H9 (cell line): ENCODE data around the gene MYB. TPM values are rescaled to one million over a fixed set of nuclear protein-coding genes. Genes with fewer than 3 reads are reported as not detected.

Experiments
- DNase-seq: peaks from one replicate; pipeline ENCODE4 v3.0.0-alpha.2; 2017
- H2AFZ ChIP-seq: one replicate; pipeline ENCODE4 v1.6.1; 2013; ENCODE audit warnings: mild to moderate bottlenecking, low read length, control low read depth, moderate library complexity
- H2AK5ac ChIP-seq: 2 replicates; pipeline ENCODE4 v1.6.1; 2013; ENCODE audit warnings: low read length, control low read depth, mixed read lengths; ENCODE audit not compliant: insufficient read length
- H2BK120ac ChIP-seq: one replicate; pipeline ENCODE4 v1.6.1; 2013; ENCODE audit warnings: low read depth, mild to moderate bottlenecking, low read length, control low read depth, inconsistent platforms; ENCODE audit not compliant: poor library complexity, severe bottlenecking
- H2BK12ac ChIP-seq: 2 replicates; pipeline ENCODE4 v1.6.1; 2013; ENCODE audit warnings: low read length, control low read depth, mixed read lengths, low read depth; ENCODE audit not compliant: insufficient read length
- H2BK15ac ChIP-seq: 2 replicates; pipeline ENCODE4 v1.6.1; 2013; ENCODE audit warnings: low read depth, low read length, control low read depth
- H2BK20ac ChIP-seq: one replicate; pipeline ENCODE4 v1.6.1; 2013; ENCODE audit warnings: low read depth, mild to moderate bottlenecking, low read length, control low read depth, inconsistent platforms; ENCODE audit not compliant: poor library complexity, severe bottlenecking
- H2BK5ac ChIP-seq: 2 replicates; pipeline ENCODE4 v1.6.1; 2013; ENCODE audit warnings: low read length, control low read depth, mixed read lengths; ENCODE audit not compliant: insufficient read length
- H3K14ac ChIP-seq: 2 replicates; pipeline ENCODE4 v1.6.1; 2013; ENCODE audit warnings: low read length, control low read depth; ENCODE audit not compliant: insufficient read depth
- H3K18ac ChIP-seq: 2 replicates; pipeline ENCODE4 v1.6.1; 2013; ENCODE audit warnings: low read depth, mild to moderate bottlenecking, mixed read lengths, low read length, control low read depth; ENCODE audit not compliant: insufficient read length
- H3K23ac ChIP-seq: 2 replicates; pipeline ENCODE4 v1.6.1; 2013; ENCODE audit warnings: low read length, control low read depth, mixed read lengths, low read depth; ENCODE audit not compliant: insufficient read length
- H3K23me2 ChIP-seq: 2 replicates; pipeline ENCODE4 v1.6.1; 2013; ENCODE audit warnings: low read depth, mild to moderate bottlenecking, mixed read lengths, low read length, control low read depth; ENCODE audit not compliant: insufficient read length, poor library complexity, severe bottlenecking
- H3K27ac ChIP-seq: 2 replicates; pipeline ENCODE4 v1.5.1; 2013; ENCODE audit warnings: low read length, control low read depth, mixed read lengths, low read depth; ENCODE audit not compliant: insufficient read length
- H3K27me3 ChIP-seq: 2 replicates; pipeline ENCODE4 v1.6.1; 2013; ENCODE audit warnings: low read length, control low read depth, inconsistent platforms; ENCODE audit not compliant: insufficient read depth
- H3K4ac ChIP-seq: 2 replicates; pipeline ENCODE4 v1.6.1; 2013; ENCODE audit warnings: low read depth, mild to moderate bottlenecking, control low read depth, inconsistent platforms, low read length, moderate library complexity
- H3K4me1 ChIP-seq: 2 replicates; pipeline ENCODE4 v1.6.1; 2013; ENCODE audit warnings: low read length, control low read depth, inconsistent platforms; ENCODE audit not compliant: insufficient read depth
- H3K4me2 ChIP-seq: 2 replicates; pipeline ENCODE4 v1.6.1; 2013; ENCODE audit warnings: low read length, control low read depth, mixed read lengths; ENCODE audit not compliant: insufficient read length, insufficient read depth
- H3K56ac ChIP-seq: 2 replicates; pipeline ENCODE4 v1.6.1; 2013; ENCODE audit warnings: low read depth, mild to moderate bottlenecking, mixed read lengths, low read length, control low read depth; ENCODE audit not compliant: insufficient read length
- H3K79me1 ChIP-seq: 2 replicates; pipeline ENCODE4 v1.6.1; 2013; ENCODE audit warnings: low read depth, mild to moderate bottlenecking, moderate library complexity, low read length, control low read depth, inconsistent platforms; ENCODE audit not compliant: insufficient read depth, poor library complexity, severe bottlenecking
- H3K79me2 ChIP-seq: 2 replicates; pipeline ENCODE4 v1.6.1; 2013; ENCODE audit warnings: low read length, control low read depth, inconsistent platforms; ENCODE audit not compliant: insufficient read depth
- H3K9ac ChIP-seq: 2 replicates; pipeline ENCODE4 v1.6.1; 2013; ENCODE audit warnings: low read length, control low read depth, mixed read lengths; ENCODE audit not compliant: insufficient read length; ENCODE audit errors: extremely low read depth
- H3K9me3 ChIP-seq: one replicate; pipeline ENCODE4 v1.6.1; 2013; ENCODE audit warnings: low read depth, low read length, inconsistent platforms; ENCODE audit not compliant: control insufficient read depth
- H3T11ph ChIP-seq: one replicate; pipeline ENCODE4 v1.6.1; 2013; ENCODE audit warnings: mild to moderate bottlenecking, low read length, control low read depth, inconsistent platforms
- H4K20me1 ChIP-seq: one replicate; pipeline ENCODE4 v1.6.1; 2013; ENCODE audit not compliant: control insufficient read depth, insufficient read length, insufficient read depth
- H4K5ac ChIP-seq: 2 replicates; pipeline ENCODE4 v1.6.1; 2013; ENCODE audit warnings: low read depth, mild to moderate bottlenecking, mixed read lengths, low read length, control low read depth; ENCODE audit not compliant: insufficient read length
- H4K8ac ChIP-seq: replicated peaks from 2 replicates; pipeline ENCODE4 v1.6.1; 2013; ENCODE audit warnings: low read length, control low read depth, mixed read lengths, low read depth; ENCODE audit not compliant: insufficient read length
- H4K91ac ChIP-seq: 2 replicates; pipeline ENCODE4 v1.6.1; 2013; ENCODE audit warnings: low read depth, mild to moderate bottlenecking, moderate library complexity, mixed read lengths, low read length, control low read depth; ENCODE audit not compliant: insufficient read length
- H3K27ac Mint-ChIP-seq, 3 experiments: 2 replicates in 2 of 3; 3 replicates in 1 of 3; pipeline ENCODE4 v1.8.0; 2020 to 2021; ENCODE audit warnings: mixed read lengths in 3 of 3, mild to moderate bottlenecking in 1 of 3, moderate library complexity in 1 of 3
- H3K27me3 Mint-ChIP-seq: 2 replicates; pipeline ENCODE4 v1.8.0; 2021; ENCODE audit warnings: low read depth, mild to moderate bottlenecking, moderate library complexity, mixed read lengths
- H3K36me3 Mint-ChIP-seq, 3 experiments: 2 replicates in 2 of 3; 3 replicates in 1 of 3; pipeline ENCODE4 v1.8.0; 2020 to 2021; ENCODE audit warnings: low read depth in 3 of 3, mixed read lengths in 3 of 3; ENCODE audit not compliant: insufficient read depth in 1 of 3
- H3K4me1 Mint-ChIP-seq, 2 experiments: 2 replicates each; pipeline ENCODE4 v1.8.0; 2020; ENCODE audit warnings: mixed read lengths in 2 of 2
- H3K4me3 Mint-ChIP-seq, 2 experiments: 2 replicates in 1 of 2; 3 replicates in 1 of 2; pipeline ENCODE4 v1.8.0; 2020 to 2021; ENCODE audit warnings: mild to moderate bottlenecking in 2 of 2, mixed read lengths in 2 of 2, moderate library complexity in 1 of 2
- H3K9me3 Mint-ChIP-seq, 2 experiments: 2 replicates in 1 of 2; 3 replicates in 1 of 2; pipeline ENCODE4 v1.8.0; 2020; ENCODE audit warnings: mild to moderate bottlenecking in 2 of 2, mixed read lengths in 2 of 2, moderate library complexity in 1 of 2
- CTCF ChIP-seq: fragments of 200-600 bp; sonication (generic); conservative IDR thresholded peaks from 3 replicates; pipeline ENCODE4 v1.8.0; 2021; ENCODE audit warnings: antibody characterized with exemption, mild to moderate bottlenecking
- WGBS: extraction: QIAGEN DNeasy Blood & Tissue Kit; methylation state at CpG from one replicate; pipeline ENCODE4 v1.1.7; 2013; ENCODE audit warnings: missing lambda C conversion rate, low lambda C conversion rate, mixed read lengths; ENCODE audit not compliant: insufficient read length; ENCODE audit errors: extremely low coverage; 5-methylcytosine and 5-hydroxymethylcytosine counted together
- total RNA-seq: library from RNA; stranded (reverse); gene quantifications from 2 replicates; pipeline ENCODE4 v1.2.1, GENCODE V29; 2021

Gene MYB
- total RNA-seq, 1 experiment from 2014 or later, result 5.8 TPM

GRCh38 chr6:135224037-135224647 lies 43.0 kb downstream of the MYB start:
- Mint-ChIP-seq H3K27me3 (no peaks in the 10 kb centered on the region), H3K9me3 (no peaks in the 10 kb centered on the region), H3K27ac (peak overlapping the region in 1 of 3 experiments; percentile 9; a peak in 2 of 7 replicates), H3K36me3 (peaks cover 0 to 10% (median 9%) of the 10 kb centered on the region in 3 experiments; a peak in 4 of 7 replicates), H3K4me1 (peaks cover 12 to 18% of the 10 kb centered on the region in 2 experiments), H3K4me3 (no peak overlapping the region)
- Histone ChIP-seq H3K4me2 (no peak overlapping the region), H2BK15ac (no peak overlapping the region), H3K56ac (no peak overlapping the region), H4K8ac (no peak overlapping the region), H2AFZ (no peak overlapping the region), H2BK120ac (no peak overlapping the region), H3K9me3 (no peaks in the 10 kb centered on the region), H4K5ac (no peak overlapping the region), H3K79me1 (no peaks in the 10 kb centered on the region), H3K27ac (no peak overlapping the region), H3K79me2 (no peaks in the 10 kb centered on the region), H2AK5ac (no peak overlapping the region), H4K20me1 (no peaks in the 10 kb centered on the region), H3K4me1 (no peaks in the 10 kb centered on the region), H3K23me2 (peaks cover 3% of the 10 kb centered on the region), H3K27me3 (no peaks in the 10 kb centered on the region), H3T11ph (no peak overlapping the region), H3K14ac (no peak overlapping the region), H2BK12ac (no peak overlapping the region), H3K4ac (no peak overlapping the region), H2BK5ac (no peak overlapping the region), H3K23ac (no peak overlapping the region), H3K18ac (no peak overlapping the region), H4K91ac (no peak overlapping the region), H3K9ac (no peak overlapping the region), H2BK20ac (no peak overlapping the region)
- no peak for TF ChIP-seq CTCF
- DNase-seq, result no peak
- WGBS, result no CpG with 5 or more reads among the region's 6 CpGs
